ENCODE results near the gene NEURL1. TPM values are rescaled to one million over a fixed set of nuclear protein-coding genes. Genes with fewer than 3 reads are reported as not detected.

The NEURL1 gene
- total RNA-seq, 1 experiment from 2014 or later = 0.84 TPM

DNA sequence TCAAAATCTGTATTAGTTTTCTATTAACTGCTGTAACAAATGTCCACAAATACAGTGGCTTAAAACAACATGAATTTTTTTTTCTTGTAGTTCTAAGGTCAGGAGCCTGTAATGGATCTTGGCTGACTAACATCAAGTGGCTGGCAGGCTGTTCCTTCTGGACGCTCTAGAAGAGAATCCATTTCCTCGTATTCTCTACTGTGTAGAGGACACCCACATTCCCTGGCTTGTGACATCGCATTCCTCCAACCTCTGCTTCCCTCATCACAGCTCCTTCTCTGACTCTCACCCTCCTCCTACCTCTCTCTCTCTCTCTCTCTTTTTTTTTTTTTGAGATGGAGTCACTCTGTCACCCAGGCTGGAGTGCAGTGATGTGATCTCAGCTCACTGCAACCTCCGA, 30.0 kb upstream of the NEURL1 start:
- intact Hi-C loops (cut with micrococcal nuclease; ENCODE audit: unreplicated experiment) = no loop called here
- peaks cover 7% of the 10 kb centered on the region for H3K4me1 Mint-ChIP-seq (ENCODE audit: low read depth, unreplicated experiment)
- no peaks in the 10 kb centered on the region for H3K36me3 Mint-ChIP-seq (ENCODE audit: insufficient read depth, unreplicated experiment)
- ChIA-PET CTCF (no interaction called here), POLR2A (no interaction called here)
- no peak overlapping the region for H3K4me3 ChIP-seq (ENCODE audit: low read depth, low read length)
- no peak for DNase-seq
- no peaks in the 10 kb centered on the region for H3K9me3 Mint-ChIP-seq (ENCODE audit: unreplicated experiment)
- H3K4me1 ChIP-seq = no peaks in the 10 kb centered on the region
- no peaks in the 10 kb centered on the region for H3K9me3 ChIP-seq
- no peaks in the 10 kb centered on the region for H3K36me3 ChIP-seq (ENCODE audit: control insufficient read depth, insufficient read depth, low read length)
- H3K27me3 Mint-ChIP-seq (ENCODE audit: insufficient read depth, unreplicated experiment) = no peaks in the 10 kb centered on the region
- no TSS peak for BruUV-seq (replicated peaks)
- no peak overlapping the region for H3K27ac Mint-ChIP-seq (ENCODE audit: unreplicated experiment)
- no peak for TF ChIP-seq CTCF (IDR thresholded peaks at IDR 0.05; ENCODE audit: insufficient read depth in 1 of 2, low read depth in 1 of 2, low read length in 1 of 2, severe bottlenecking in 1 of 2, unreplicated experiment in 1 of 2)
- H3K4me3 Mint-ChIP-seq (ENCODE audit: unreplicated experiment) = no peak overlapping the region
- no peaks in the 10 kb centered on the region for H3K27me3 ChIP-seq (replicated peaks; ENCODE audit: control insufficient read depth, insufficient read depth, low read length)

DNA sequence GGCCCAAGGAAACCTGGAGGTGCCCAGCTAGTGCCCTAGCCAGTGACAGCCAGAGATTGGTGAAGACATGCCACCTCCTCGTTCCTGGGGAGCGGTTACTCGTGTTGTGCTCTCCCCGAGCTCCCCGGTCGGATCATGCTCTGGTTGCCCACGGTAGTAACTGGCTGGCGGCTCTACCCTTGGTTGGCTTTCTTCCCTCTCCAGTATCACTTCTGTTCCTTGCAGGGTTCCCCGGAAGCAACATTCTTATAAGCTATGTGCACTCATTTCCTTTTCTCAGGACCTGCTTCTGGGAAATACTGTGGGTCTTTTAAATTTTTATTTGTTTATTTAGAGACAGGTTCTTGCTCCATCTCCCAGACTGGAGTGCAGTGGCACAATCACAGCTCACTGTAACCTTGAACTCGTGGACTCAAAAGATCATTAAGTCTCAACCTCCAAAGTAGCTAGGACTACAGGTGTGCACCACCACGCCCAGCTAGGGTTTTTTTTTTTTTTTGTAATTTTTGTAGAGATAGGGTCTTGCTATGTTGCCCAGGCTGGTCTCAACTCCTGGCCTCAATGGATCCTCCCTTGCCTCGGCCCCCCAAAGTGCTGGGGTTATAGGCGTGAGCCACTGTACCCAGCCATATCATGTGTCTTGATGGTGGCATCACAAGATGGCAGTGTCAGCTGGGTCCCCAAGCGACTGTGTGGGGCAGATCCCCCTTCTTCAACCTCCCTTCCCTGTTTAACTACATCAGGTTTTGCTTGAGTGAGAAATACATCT, 27.9 kb upstream of the NEURL1 start:
- H3K4me3 ChIP-seq (ENCODE audit: low read depth, low read length) = no peak overlapping the region
- Mint-ChIP-seq H3K36me3 (ENCODE audit: insufficient read depth, unreplicated experiment) (no peaks in the 10 kb centered on the region), H3K9me3 (ENCODE audit: unreplicated experiment) (no peaks in the 10 kb centered on the region), H3K4me3 (ENCODE audit: unreplicated experiment) (no peak overlapping the region), H3K27ac (ENCODE audit: unreplicated experiment) (no peak overlapping the region), H3K4me1 (ENCODE audit: low read depth, unreplicated experiment) (peaks cover 7% of the 10 kb centered on the region), H3K27me3 (ENCODE audit: insufficient read depth, unreplicated experiment) (no peaks in the 10 kb centered on the region)
- no TSS peak for BruUV-seq (replicated peaks)
- H3K27me3 ChIP-seq (replicated peaks; ENCODE audit: control insufficient read depth, insufficient read depth, low read length) = no peaks in the 10 kb centered on the region; the same call in 1 of the 2 replicates
- no peaks in the 10 kb centered on the region for H3K36me3 ChIP-seq (ENCODE audit: control insufficient read depth, insufficient read depth, low read length)
- no peak for DNase-seq
- no peaks in the 10 kb centered on the region for H3K4me1 ChIP-seq
- ChIA-PET CTCF (interaction anchor here (0.7 kb wide), 1 partner anchor 78 kb away, joined by 3 read pairs; no protein-coding TSS in a partner anchor), POLR2A (interaction anchor here (0.6 kb wide), 1 partner anchor 422 kb away, joined by 7 read pairs; no protein-coding TSS in a partner anchor)
- intact Hi-C loops (cut with micrococcal nuclease; ENCODE audit: unreplicated experiment) = no loop called here
- no peak for TF ChIP-seq CTCF (IDR thresholded peaks at IDR 0.05; ENCODE audit: insufficient read depth in 1 of 2, low read depth in 1 of 2, low read length in 1 of 2, severe bottlenecking in 1 of 2, unreplicated experiment in 1 of 2)
- H3K9me3 ChIP-seq = no peaks in the 10 kb centered on the region

- POLR2A ChIA-PET = no interaction called here
- H3K9me3 Mint-ChIP-seq (ENCODE audit: unreplicated experiment) = no peaks in the 10 kb centered on the region
- H3K4me3 Mint-ChIP-seq (ENCODE audit: unreplicated experiment) = no peak overlapping the region
- TF ChIP-seq CTCF (IDR thresholded peaks at IDR 0.05; ENCODE audit: insufficient read depth in 1 of 2, low read depth in 1 of 2, low read length in 1 of 2, severe bottlenecking in 1 of 2, unreplicated experiment in 1 of 2) = no peak
- no peaks in the 10 kb centered on the region for H3K36me3 Mint-ChIP-seq (ENCODE audit: insufficient read depth, unreplicated experiment)
- H3K4me1 Mint-ChIP-seq (ENCODE audit: low read depth, unreplicated experiment) = peaks cover 7% of the 10 kb centered on the region
- no peak overlapping the region for H3K4me3 ChIP-seq (ENCODE audit: low read depth, low read length)
- no peaks in the 10 kb centered on the region for H3K27me3 Mint-ChIP-seq (ENCODE audit: insufficient read depth, unreplicated experiment)
- H3K36me3 ChIP-seq (ENCODE audit: control insufficient read depth, insufficient read depth, low read length) = no peaks in the 10 kb centered on the region
- no peaks in the 10 kb centered on the region for H3K4me1 ChIP-seq
- intact Hi-C loops (cut with micrococcal nuclease; ENCODE audit: unreplicated experiment) = no loop called here
- no TSS peak for BruUV-seq (replicated peaks)
- CTCF ChIA-PET = no interaction called here
- H3K27ac Mint-ChIP-seq (ENCODE audit: unreplicated experiment) = peak overlapping the region; percentile 29
- H3K27me3 ChIP-seq (replicated peaks; ENCODE audit: control insufficient read depth, insufficient read depth, low read length) = no peaks in the 10 kb centered on the region; the same call in 1 of the 2 replicates
- no peaks in the 10 kb centered on the region for H3K9me3 ChIP-seq
- DNase-seq = no peak
Observed at GRCh38 chr10:103466734-103467133, 26.8 kb upstream of the NEURL1 start.

Measured in Caco-2 (cell line).